ENCODE results near the gene LIX1L.

- peak in 2 of 6 experiments; percentile 7 to 17 for TF ChIP-seq CTCF (IDR thresholded peaks at IDR 0.05)
- TF ChIP-seq POLR2A (IDR thresholded peaks at IDR 0.05): peak; percentile 14 to 27
Measured at GRCh38 chr1:145990249-145990855, 32.5 kb upstream of the LIX1L start.

Data from Peyer's patch (tissue), 4 donors.